SHP77 treated with DMSO at 0.1 percent for 48 hours (cell line): ENCODE data around the gene FAM118B.
"Not testable (repeated sequence)": the region's sequence is repeated elsewhere in the genome, so short reads cannot be mapped to it uniquely, and the experiment has no call there.

Experiments used
- DNase-seq: peaks from one replicate; lab custom pipeline; 2025; lab: John Stamatoyannopoulos, UW

Gene FAM118B

GRCh38 chr11:126219547-126219946, 8.0 kb downstream of the FAM118B start:
- DNase-seq: no peak

- DNase-seq: no peak
Measured at GRCh38 chr11:126224647-126225294, 13.2 kb downstream of the FAM118B start.

- no peak for DNase-seq
Measured at GRCh38 chr11:126225295-126225665, 13.7 kb downstream of the FAM118B start.

GRCh38 chr11:126226334-126227084, 14.9 kb downstream of the FAM118B start:
- no peak for DNase-seq

- DNase-seq: no peak
Measured at GRCh38 chr11:126229858-126230540, 18.4 kb downstream of the FAM118B start.

- no peak for DNase-seq
Measured at GRCh38 chr11:126231725-126232459, 20.3 kb downstream of the FAM118B start.

- DNase-seq: no peak
Measured at GRCh38 chr11:126232683-126233082, 21.1 kb downstream of the FAM118B start.

- DNase-seq: no peak
Measured at GRCh38 chr11:126233391-126233790, 21.8 kb downstream of the FAM118B start.

- DNase-seq: no peak
Measured at GRCh38 chr11:126246636-126247035, 35.1 kb downstream of the FAM118B start.

GRCh38 chr11:126253265-126253664, 41.7 kb downstream of the FAM118B start:
- no peak for DNase-seq

- DNase-seq: no peak
Measured at GRCh38 chr11:126254819-126255218, 43.2 kb downstream of the FAM118B start.

GRCh38 chr11:126255507-126255906, 43.9 kb downstream of the FAM118B start:
- DNase-seq: not testable (repeated sequence)

GRCh38 chr11:126256216-126256615, 44.6 kb downstream of the FAM118B start:
- DNase-seq: no peak

GRCh38 chr11:126257144-126257543, 45.6 kb downstream of the FAM118B start:
- DNase-seq: no peak

- DNase-seq: no peak
Measured at GRCh38 chr11:126257764-126258163, 46.2 kb downstream of the FAM118B start.

- no peak for DNase-seq
Measured at GRCh38 chr11:126262216-126262615, 50.6 kb downstream of the FAM118B start.

- no peak for DNase-seq
Measured at GRCh38 chr11:126263489-126263888, 51.9 kb downstream of the FAM118B start.

- DNase-seq: no peak
Measured at GRCh38 chr11:126265811-126266210, 54.2 kb downstream of the FAM118B start.

GRCh38 chr11:126267650-126268049, 56.1 kb downstream of the FAM118B start:
- DNase-seq: no peak

GRCh38 chr11:126268361-126268707, 56.8 kb downstream of the FAM118B start:
- no peak for DNase-seq

- DNase-seq: peak; percentile 93
Measured at GRCh38 chr11:126268708-126269579, 57.4 kb downstream of the FAM118B start, which contains the start of the genes FOXRED1 and SRPRA. Gene FOXRED1, plus strand, starts transcription at chr11:126269154. Its CDS starts 53 bp downstream, at chr11:126269207. Gene SRPRA, minus strand, starts transcription at chr11:126268895. Its CDS starts 91 bp downstream, at chr11:126268804.
